Measurements from ENCODE around the gene STAT6.
A peak's percentile ranks its signal among the peaks of the same experiment; 100 is the strongest.

The STAT6 gene

DNA sequence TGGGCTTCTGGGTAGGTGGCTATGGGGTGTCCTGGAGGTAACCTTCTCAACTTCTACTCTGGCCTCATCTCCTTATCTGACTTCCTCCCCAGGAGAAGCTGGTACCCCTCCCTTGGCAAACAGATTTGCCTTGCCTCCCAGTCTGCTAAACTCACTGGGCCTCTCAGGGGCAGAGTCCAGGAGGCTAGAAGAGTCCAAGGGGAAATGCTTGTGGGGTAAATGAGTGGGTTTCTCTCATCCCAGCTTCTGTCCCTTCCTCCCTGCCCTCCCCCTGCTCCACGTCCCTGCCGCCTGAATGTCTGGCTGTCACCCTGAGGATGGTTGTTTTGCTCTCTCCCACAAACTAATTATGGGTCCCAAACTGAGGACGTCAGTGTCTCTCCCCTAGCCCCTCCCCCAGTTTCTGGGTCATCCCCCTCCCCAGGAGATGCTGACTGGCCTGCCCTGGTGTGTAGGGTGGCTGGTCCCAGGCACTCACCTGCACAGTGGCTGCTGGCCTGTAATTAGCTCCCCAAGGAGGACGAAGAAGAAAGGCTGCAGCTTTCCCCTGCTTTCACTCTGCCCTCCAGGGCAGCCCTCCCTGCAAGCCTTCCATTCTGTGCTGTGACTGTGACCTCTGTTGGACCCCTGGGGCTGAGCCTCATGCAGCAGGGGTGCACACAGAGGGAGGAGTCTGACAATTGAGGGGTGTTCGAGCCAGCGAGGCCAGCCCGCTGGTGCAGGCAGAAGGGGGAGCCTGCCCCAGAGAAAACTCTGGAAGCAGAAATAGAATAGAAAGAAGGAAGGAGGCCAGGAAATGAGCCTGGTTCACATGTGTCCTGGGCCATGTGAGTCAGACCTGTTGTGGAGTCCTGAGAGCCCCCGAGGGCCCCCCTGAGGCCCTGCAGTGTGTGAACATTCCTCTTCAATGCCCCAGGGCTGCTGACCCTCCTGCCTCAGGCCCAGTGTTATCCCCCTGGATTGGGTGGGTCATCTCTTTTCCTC is 36.1 kb upstream of the STAT6 start, which contains the start of gene LRP1-AS:
Gene LRP1-AS, minus strand, starts transcription at position 659 of the 984 bp plus-strand sequence.
- peak in 1 of 56 donors; percentile 23 for DNase-seq

DNA sequence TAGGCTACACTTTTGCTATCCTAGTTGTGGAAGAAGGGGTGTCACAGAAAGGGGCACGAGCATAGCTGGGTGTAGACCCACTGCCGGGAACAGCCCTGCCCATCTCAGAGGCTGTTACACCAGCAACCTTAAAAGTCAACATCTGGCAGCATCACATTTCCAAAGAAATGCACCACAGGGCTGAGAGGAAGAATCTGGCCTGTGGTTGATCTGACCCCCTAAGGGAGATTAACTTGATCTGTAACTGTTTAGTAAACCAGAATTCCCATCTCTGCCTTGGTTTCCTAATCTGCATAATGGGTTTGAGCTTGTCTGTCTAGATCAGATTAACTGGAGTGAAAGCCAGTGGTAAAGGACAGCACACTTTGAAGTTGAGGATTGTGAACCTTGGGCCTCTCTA is 34.9 kb upstream of the STAT6 start:
- no peak for DNase-seq

DNA sequence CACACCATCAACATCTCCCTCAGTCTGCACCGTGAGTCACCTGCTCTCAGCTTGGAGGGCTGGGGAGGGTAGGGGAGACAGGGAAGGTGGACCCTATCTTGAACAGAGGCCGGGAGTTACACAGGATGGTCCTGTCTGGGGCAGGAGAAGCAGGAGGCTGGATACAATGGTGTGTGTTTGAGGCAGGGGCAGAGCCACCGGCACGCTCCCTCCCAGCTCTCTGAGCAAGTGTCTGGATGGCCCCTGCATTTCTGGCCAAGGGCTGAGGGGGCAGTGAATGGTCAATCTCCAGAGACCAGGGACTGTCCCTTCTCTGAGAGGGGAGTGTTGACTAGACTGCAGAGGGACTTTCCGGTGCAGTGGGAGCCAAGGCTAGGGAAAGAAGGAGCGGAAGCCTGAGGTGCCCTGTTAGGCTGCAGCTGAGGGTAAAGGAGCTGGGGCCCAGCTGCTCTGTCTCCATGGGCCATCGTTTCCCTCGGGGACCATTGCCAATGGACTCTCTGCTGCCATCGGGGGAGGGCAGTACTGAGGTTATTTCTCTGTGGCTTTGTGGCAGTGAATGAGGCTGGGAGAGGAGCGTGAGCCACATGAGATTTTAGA is 34.4 kb upstream of the STAT6 start:
- peak in 35 of 56 donors; percentile 17 to 72 (median 41) for DNase-seq

DNA sequence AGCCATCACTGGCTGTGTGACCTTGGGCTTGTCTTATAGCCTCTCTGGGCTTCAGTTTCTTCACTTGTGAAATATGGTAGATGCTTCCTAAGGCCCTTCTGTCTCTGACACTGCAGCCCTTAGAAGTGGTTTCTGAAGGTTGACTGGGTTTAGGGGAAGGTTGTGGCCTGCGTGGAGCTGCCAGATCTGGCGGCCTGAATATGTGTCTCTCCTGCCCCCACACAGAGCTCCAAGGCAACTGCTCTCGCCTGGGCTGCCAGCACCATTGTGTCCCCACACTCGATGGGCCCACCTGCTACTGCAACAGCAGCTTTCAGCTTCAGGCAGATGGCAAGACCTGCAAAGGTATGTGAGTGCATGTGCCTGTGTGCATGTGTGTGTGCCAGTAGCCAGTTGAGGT is 32.3 kb upstream of the STAT6 start:
- DNase-seq: no peak

DNA sequence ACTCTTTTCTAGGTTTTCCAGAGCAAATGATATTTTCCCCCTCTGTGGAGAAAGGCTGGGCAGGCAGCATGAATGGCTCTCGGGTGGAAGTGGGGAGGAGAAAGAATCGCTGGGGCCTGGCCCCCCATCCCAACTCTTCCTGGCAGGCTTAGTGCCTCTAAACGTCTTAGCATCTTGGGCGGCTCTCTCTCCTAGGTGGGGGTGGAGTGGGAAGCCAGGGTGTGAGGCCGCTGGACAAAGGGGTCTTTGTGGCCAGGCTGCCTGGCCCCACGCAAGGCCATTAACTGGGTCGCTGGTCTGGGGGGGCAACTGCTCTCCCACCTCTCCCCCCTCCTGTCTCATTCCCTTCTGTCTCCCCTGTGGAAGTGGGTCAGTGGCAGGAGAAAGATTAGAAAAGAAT is 31.6 kb upstream of the STAT6 start:
- DNase-seq: peak in 34 of 56 donors; percentile 16 to 78 (median 44)

DNA sequence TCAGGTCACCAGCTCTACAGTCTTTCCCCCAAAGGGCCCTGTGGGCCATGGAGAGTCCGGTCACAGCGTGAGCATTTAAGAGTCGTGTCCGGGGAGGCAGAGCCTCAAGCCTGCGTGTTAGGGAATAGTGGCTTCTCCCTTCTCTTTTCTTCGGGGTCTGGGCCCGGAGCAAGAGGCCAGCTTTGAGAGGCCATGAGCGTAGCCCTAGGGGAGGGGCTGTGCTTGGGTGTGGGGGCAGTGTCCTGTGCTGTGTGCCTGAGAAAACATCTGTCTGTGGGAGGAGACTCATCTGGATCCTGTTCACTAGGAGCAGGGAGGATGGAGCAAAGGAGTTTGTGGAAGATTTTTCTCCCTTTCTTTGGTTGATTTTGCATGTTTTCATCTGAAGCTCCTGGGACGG is 31.0 kb upstream of the STAT6 start:
- no peak for DNase-seq

DNA sequence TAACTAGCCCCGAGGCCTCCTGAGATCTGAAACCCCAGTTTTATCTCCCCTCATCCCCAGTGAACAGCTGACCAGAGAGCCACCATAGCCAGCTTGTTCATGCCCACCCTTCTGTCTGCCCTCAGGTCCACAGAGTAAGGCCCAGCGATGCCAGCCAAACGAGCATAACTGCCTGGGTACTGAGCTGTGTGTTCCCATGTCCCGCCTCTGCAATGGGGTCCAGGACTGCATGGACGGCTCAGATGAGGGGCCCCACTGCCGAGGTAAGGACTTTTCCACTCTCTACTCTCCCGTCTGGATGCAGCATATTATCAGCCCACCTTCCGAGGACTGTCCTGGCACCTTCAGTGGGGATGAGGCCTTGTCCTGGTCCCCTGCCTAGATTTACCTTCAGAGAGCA is 30.1 kb upstream of the STAT6 start:
- no peak for DNase-seq

DNA sequence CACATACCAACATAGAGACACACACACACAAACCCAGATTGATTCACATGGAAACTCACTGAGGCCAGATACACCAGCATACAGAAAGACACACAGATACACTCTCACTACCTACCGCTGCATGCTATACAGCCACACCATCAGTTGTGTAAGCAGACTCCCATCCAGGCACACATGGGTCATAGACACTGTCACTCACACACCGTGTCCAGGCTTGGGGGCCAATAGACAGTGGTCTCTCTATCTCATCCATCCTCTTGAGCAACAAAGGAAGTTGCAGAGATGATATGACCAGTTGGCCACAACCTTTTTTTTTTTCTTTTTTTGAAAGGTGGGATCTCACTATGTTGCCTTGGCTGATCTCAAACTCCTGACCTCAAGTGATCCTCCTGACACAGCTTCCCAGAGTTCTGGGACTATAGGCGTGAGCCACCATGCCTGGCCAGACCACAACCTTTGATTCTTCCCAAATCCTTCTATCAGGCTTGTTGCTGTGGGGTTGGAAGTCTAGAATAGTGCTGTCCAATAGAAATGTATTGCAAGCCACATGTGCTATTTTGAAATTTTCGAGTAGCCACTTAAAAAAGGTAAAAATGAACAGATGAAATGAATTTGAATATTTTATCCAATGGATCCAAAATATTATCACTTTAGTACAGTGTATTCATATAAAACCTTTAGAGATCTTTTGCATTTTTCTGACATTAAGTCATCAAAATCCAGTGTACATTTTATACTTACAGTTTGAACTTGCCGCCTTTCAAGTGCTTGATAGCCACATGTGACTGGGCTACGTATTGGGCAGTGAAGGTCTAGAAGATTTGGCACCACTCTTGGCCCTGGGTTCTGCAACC is 28.9 kb upstream of the STAT6 start:
- no peak for DNase-seq

DNA sequence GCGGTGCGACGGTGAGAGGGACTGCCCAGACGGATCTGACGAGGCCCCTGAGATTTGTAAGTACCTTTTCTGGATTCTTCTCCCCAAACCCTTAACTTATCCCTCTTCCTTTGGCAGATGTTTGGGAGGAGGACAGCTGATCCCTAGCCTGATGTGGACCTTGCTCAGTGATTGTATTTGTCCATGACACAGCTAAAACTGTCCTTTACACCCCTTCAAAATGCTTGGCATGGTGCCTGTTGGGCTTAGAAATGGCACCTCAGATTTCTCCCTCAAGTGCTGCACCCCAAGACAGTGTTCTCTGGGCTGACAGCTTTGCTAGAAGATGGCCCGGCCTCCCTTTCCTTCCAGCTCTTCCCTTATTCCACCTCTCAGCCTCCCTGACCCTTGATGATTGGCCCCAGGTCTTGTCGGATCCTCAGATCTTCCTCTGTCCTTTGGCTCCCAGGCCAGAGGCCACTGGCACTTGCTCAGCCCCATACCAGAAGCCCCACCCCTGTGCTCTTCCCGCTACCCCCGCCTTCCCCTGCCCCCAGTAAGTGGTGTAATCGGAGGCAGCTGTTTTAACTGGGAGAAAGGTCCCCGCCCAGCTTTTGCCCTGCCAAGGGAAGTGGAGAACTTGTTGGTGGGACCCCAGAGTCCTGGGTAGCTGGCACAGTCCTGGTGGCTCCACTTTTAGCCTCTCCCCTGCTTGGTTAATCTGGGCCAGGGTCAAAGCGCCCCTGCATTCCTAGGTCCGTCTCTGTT is 27.5 kb upstream of the STAT6 start:
- peak in 3 of 56 donors; percentile 21 to 34 (median 28) for DNase-seq

DNA sequence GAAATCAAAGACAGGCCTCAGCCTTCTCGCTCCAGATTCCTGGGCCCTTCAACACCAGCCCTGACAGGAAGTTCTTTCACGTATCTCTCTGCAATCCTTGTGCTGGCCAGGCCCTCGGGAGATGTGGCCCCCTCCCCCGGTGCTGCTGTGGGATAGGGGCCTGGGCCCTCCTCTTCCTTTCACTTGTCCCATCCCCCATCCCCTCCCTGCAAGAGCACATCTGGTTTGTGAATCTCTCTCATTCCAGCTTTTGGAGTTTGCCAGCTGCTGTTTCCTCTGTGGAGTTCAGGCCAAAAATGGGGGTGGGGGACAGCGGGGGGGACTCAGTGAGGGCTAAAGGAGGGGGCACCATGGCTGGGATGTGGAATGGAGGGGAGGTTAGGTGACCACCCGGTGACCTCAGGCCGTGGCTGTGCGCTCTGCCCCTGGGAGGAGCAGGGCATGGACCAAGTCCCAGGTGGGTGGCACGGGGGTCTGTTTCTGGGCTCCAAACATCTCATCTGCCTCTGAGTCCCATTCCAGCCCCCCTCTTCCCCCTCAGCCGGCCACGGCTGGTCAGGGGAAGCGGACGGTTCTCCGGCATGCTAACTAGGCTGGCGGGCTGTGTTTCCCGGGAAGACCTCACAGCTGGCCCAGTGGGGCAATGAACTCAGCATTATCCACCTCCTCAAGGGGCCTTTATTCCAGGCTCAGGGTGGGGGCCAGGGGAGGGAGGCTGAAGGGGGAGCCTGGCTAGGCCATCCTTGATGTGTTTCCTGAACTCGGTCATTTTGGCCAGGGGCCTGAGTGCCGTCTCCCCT is 24.6 kb upstream of the STAT6 start:
- peak in 52 of 56 donors; percentile 34 to 91 (median 76) for DNase-seq

DNA sequence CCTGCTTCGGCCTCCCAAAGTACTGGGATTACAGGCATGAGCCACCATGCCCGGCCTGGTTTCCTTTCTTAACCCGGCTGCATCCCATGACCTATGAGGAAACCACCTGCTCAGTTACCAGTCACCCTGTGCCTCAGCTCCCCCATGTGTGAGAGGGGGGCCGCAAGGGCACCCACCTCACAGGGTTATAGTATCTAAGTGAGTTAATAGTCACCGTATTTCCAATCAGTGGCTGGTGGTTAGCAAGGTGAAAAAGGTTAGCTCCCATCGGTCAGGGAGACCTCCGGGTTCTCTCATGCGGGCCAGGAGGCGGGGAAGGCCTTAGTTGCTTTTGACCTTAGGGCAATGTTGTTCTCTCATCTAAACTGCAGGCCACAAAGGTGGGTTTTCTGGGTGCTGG is 23.8 kb upstream of the STAT6 start:
- no peak for DNase-seq

DNA sequence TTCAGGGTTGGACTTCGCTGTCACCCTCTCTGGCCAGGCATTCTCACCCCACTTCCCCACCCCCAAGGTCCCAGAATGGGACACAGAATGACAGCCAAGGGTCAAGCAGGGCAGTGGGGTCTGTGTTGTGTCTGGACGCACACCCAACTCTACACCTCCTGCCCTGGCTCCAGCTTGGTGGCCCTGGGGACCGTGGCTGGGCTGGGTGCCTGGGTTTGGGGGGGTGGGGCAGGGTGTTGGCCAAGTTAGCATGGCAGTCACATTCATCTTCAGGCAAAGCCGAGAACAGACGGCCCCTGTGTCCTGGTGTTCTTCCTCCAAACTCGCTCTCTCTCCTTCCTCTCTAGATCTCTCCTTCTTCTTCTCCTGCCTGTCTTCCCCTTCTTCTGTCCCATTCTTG is 22.8 kb upstream of the STAT6 start:
- peak in 38 of 56 donors; percentile 15 to 72 (median 40) for DNase-seq

DNA sequence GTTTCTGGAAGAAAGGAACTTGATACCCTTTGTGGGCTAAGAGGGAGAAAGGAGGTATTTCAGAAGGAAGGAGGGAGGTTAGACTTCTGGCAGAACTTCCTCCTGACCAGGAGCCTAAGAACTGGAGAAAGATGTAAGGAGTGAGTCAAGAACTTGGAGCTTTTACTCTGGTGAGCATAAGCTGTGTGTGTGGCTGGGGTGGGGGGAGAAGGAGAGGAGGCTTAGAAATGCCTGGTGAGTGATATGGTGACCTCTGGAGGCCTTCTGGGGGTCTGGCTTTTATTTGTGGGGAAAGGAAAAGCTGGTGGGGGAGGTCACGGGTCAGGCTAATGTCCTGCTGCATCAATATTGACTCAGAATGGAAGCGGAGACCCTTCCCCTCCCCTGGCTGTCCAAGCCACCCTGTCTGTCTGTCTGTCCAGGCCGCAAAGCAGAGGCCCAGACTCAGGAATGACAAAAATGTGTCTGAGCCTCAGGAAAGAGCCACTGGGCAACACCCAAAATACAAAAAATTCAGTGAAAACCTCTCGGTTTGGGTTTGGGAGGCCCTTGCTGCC is 21.9 kb upstream of the STAT6 start:
- no peak for DNase-seq

DNA sequence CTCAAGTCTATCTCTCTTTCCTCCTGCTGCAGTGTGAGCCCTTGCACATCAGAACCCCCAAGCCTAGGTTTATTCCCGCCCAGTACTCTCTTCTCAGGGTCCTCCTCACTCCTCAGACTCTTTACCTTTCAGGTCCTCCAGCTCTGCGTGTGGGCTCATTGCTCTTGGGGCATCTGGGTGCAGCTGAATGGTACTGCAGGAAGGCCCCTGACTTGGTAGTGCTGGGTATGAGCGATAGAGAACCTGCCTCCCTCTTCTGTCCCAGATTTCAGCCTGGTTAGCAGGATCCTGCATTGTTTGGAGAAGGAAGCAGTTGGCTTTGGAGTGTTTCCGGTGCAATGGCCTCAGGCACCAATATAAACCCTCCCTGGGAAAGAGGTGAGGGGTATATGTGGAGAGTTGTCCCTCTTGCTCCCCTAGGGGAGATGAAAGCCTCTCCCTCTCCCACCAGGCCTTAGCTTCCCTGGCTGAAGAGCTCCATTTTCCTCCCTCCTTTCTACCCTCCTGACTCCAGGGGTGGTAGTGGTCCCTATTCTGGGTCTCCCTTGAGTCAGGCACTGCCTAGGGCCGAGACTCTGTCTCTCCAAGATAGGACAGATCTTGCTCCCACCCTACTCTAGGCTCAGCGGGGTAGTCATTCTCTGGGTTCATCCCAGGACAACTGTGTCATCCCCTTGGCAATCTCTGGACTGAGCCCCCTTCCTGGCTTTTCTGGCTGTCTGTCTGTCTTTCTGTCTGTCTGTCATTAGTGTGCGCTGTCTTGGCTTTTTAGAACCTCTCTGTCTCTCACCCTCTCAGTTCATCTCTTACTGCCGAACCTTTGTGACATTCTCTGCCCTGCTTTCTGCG is 21.0 kb upstream of the STAT6 start:
- DNase-seq: no peak

DNA sequence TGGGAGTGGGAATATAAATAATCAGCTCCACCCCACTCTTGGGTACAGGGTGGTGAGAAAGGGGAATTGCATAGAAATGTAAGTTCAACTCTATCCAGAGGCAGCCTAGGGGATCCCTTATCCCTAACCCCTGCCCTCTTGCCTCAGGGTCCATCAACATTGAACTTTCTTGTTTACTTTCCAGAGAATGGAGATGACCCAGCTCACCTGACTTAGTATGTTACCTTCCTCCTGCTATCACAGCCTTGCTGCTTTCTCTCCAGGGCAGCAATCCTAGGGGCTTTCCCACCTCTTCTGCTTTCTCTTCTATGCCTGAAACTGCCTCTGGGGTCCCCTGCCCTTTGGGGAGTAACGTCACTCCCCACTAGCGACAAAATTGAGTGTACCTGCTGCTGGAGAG is 19.8 kb upstream of the STAT6 start:
- no peak for DNase-seq

DNA sequence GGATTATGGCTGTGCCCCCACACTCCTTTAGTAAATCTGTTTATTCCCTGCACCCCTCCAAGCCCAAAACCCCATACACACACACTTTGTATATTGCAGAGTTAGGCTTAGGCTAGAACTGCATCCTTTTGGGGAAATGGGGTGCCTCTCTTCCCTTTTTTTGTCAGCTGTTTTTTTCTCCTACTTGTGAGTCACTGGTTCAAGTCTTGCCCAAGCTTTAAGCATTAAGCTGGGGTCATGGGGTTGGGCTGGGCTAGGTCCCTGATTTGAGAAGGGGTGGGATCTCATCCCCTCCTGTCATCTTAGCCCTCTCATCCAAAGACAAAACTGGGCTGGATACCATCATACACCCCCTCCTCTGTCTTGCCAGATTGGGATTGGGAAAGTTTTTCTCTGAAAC is 18.7 kb upstream of the STAT6 start:
- no peak for DNase-seq

DNA sequence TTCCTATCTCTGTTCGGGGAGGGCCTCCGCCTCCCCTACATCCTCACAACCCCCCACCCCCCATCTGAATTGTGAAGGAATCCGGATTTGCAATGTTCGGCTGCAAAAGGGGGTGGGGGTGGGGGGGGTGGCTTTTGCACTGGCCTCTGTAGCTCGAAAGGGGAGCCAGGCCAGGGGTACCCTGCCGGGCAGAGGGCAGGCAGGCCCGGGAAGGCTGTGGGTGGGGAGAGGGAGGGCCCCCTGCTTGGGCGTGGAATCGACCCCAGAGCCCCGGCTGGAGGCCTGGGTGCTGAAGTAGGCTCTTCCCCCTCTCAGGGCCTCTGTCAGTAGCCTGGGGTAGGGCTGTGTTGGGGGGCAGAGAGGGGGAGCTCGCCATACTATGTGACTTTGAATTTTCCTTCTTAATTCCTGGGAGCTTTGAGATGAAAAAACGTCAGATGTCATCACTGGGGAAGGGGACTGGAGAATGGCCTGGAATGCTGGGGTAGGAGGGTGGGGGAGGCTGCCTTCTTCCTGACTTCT is 18.2 kb upstream of the STAT6 start:
- peak in 1 of 56 donors; percentile 38 for DNase-seq

DNA sequence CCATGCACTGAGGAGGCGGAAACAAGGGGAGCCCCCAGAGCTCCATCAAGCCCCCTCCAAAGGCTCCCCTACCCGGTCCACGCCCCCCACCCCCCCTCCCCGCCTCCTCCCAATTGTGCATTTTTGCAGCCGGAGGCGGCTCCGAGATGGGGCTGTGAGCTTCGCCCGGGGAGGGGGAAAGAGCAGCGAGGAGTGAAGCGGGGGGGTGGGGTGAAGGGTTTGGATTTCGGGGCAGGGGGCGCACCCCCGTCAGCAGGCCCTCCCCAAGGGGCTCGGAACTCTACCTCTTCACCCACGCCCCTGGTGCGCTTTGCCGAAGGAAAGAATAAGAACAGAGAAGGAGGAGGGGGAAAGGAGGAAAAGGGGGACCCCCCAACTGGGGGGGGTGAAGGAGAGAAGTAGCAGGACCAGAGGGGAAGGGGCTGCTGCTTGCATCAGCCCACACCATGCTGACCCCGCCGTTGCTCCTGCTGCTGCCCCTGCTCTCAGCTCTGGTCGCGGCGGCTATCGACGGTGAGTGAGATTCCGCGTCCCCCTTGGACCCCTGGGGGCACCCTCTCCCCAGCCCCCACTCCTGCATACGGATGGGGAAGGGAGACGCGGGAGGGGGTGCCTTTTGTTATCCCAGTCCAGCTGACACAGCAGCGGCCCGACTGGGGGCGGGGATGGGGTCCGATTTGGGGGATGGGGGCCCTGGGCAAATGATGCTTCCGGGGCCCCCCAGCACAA is 17.5 kb upstream of the STAT6 start:
- peak in 7 of 56 donors; percentile 14 to 47 (median 24) for DNase-seq
